GM18519 (cell line): ENCODE data around the gene RPS28.
"Not testable (repeated sequence)": the region's sequence is repeated elsewhere in the genome, so short reads cannot be mapped to it uniquely, and the experiment has no call there.

Experiments used
- ATAC-seq: cut with Tn5 transposase; IDR thresholded peaks from one replicate; pipeline ENCODE4 v1.9.1; 2021; ENCODE audit warnings: mild to moderate bottlenecking, moderate library complexity; ENCODE audit not compliant: unreplicated experiment, low FRiP score

Gene RPS28

GRCh38 chr19:8321067-8321985 is at the start of gene RPS28, which contains the start of gene NDUFA7:
RPS28 (plus strand) TSS chr19:8321496; CDS start chr19:8321531, 35 bp downstream.
NDUFA7 (minus strand) TSS chr19:8321375; CDS start chr19:8321358, 17 bp downstream.
- peak; percentile 59 for ATAC-seq

DNA sequence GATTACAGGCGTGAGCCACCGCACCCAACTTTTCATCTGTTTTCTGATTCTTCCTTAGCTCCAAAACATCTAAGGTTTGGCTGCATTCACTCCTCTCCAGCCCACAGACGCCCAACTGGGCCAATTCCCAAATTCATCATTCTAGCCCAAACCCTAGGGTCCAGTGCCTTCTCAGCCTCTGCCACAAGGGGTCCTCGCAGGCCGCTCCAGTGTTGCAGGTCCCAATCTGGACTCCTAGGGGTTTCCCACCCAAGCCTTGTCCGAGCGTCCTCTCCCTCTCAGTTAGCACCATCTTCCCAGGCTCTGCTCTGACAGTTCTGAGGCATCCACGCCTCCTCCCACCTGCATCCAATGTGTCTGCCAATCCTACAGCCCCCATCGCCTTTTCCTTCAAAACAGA is 44.8 kb upstream of the RPS28 start:
- ATAC-seq: not testable (repeated sequence)

- not testable (repeated sequence) for ATAC-seq
Measured at GRCh38 chr19:8291337-8291736, 30.0 kb upstream of the RPS28 start.

DNA sequence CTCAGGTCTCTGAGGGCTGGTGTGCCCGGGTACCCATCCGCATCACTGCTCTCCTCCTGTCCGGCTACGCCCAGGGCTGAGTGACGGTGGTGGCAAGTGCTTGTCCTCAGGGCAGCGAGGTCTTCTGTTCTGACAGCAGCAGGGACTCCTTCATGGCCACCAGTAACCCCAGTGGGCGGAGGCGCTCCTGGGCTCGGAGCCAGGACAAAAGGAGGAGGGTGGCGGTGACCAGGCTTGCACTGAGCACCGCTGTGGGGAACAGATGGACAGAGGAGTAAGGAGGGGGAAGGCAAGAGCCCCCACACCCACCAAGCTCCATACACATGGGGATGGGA is 19.0 kb upstream of the RPS28 start:
- no peak for ATAC-seq

DNA sequence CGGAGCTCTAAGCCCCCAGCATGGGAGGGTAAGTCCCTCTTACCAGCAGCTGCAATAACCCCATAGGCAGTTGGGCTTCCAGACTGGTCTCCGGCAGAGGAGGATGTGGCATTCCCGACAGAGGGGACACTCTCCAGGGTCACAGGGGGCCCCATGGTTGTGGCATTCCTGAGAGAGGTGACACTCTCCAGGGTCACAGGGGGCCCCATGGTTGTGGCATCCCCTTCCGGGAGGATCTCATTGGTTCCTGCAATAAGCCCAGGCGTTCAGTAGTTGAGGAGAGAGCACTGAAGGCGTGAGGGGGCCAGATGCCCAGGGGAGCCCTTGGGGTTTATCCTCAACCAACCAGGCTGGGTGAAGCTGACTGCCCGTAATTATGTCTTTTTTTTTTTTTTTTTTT is 18.6 kb upstream of the RPS28 start:
- ATAC-seq: no peak

- no peak for ATAC-seq
Measured at GRCh38 chr19:8304841-8305621, 16.3 kb upstream of the RPS28 start.

- no peak for ATAC-seq
Measured at GRCh38 chr19:8305798-8306197, 15.5 kb upstream of the RPS28 start.

GRCh38 chr19:8306235-8307054 is 14.9 kb upstream of the RPS28 start:
- no peak for ATAC-seq

- no peak for ATAC-seq
Measured at GRCh38 chr19:8307400-8307964, 13.8 kb upstream of the RPS28 start.

GRCh38 chr19:8307965-8308866 is 13.1 kb upstream of the RPS28 start, which contains the start of gene CD320:
CD320 (minus strand) TSS chr19:8308358; CDS start chr19:8308290, 68 bp downstream.
- no peak for ATAC-seq

DNA sequence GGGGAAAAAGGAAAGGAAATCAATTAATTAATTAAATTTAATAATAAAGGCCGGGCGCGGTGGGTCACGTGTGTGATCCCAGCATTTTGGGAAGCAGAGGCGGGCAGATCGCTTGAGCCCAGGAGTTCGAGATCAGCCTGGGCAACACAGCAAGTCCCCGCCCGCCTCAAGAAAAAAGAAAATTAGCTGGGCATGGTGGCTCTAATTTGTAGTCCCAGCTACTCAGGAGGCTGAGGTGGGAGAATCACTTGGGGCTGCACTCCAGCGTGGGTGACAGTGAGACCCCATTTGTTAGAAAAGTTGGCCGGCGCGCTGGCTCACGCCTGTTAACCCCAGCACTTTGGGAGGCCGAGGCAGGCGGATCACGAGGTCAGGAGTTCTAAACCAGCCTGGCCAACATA is 12.4 kb upstream of the RPS28 start:
- no peak for ATAC-seq

DNA sequence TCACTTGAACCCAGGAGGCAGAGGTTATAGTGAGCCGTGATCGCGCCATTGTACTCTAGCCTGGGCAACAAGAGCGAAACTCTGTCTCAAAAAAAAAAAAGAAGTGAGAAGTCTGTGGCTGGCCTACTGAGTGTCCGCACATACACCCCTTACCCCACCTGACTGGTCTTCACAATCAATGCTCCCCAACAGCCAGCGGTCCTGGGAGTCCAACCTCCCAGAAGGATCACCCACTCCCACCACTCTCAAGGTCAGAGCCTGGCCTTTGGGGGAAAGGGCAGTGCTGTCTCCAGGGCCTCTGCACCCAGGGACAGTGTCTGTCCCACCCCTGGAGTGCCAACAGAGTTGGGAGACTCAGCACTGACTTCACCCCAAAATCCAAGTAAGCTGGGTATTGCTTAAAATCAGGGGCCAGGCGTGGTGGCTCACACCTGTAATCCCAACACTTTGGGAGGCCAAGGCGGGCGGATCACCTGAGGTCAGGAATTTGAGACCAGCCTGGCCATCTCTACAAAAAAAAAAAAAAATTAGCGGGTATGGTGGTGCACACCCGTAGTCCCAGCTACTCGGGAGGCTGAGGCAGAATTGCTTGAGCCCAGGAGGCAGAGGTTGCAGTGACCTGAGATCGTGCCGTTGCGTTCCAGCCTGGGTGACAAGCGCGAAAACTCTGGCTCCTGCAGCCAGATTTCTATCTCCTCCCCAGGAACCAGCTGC is 10.8 kb upstream of the RPS28 start:
- ATAC-seq: no peak

DNA sequence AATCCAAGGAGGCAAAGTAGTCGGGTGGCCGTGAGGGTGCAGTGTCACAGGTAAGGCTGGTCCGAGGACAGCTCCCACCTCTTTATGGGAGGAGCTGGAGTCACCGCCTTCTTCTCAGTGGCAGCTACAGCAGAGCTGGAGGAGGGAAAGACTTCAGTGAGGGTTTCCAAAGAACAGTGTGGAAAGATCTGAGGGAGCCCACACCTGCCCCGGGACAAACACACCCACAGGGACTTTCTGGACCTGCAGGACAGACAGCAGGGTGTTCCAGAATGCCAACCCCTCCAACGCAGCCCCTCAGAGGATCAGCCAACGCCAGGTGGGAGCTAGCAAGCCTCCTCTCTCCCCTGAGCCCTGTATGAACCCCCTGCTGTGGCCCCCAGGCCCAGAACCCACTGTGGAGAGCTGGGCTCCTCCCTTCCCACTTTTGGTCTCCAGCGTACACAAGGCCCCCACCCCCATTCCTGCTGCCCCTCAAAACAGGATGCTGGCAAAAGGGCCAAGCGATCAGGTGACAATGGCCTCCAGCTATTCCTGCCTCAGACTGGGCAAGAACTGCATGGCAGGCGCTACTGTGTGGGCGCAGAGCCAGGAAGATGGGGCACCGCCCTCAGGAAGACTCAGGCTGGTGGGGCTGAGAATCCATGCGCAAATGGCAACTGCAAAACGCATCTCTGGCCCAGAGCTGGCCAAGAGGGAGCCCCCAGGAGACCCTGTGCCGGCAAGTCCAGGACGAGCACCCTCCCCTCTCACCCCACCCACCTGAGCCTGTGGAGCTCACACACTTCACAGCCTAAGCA is 9.6 kb upstream of the RPS28 start:
- ATAC-seq: no peak

GRCh38 chr19:8314981-8315640 is 6.2 kb upstream of the RPS28 start:
- ATAC-seq: not testable (repeated sequence)

GRCh38 chr19:8316351-8317125 is 4.8 kb upstream of the RPS28 start:
- no peak for ATAC-seq

- ATAC-seq: not testable (repeated sequence)
Measured at GRCh38 chr19:8318835-8319234, 2.5 kb upstream of the RPS28 start.
